Activated CD4-positive, alpha-beta T cell treated with anti-CD3 and anti-CD28 coated beads, Interleukin-2, amount 10 ng/mL, durations not matched to agents 7 days and 5 days (primary cell): ENCODE measurements around the gene ARHGAP45. TPM values are rescaled to one million over a fixed set of nuclear protein-coding genes. Genes with fewer than 3 reads are reported as not detected.
A peak's percentile ranks its signal among the peaks of the same experiment; 100 is the strongest.

Experiments
- CTCF ChIA-PET: fragments of 350-600 bp; sonication (Branson Sonifier 250); formaldehyde crosslinking; loops from one replicate; lab custom pipeline; 2021; ENCODE audit warnings: antibody characterized with exemption; lab: Charles Lee
- POLR2A ChIA-PET: fragments of 350-600 bp; sonication (Branson Sonifier 250); formaldehyde crosslinking; loops from one replicate; lab custom pipeline; 2021; ENCODE audit warnings: antibody characterized with exemption; lab: Charles Lee
- DNase-seq: peaks from one replicate; pipeline ENCODE4 v3.0.0-alpha.2; 2020
- H3K27ac Mint-ChIP-seq: one replicate; pipeline ENCODE4 v1.8.0; 2021; ENCODE audit warnings: mild to moderate bottlenecking, moderate library complexity, mixed read lengths
- H3K27me3 Mint-ChIP-seq: one replicate; pipeline ENCODE4 v1.8.0; 2021; ENCODE audit warnings: mixed read lengths
- H3K36me3 Mint-ChIP-seq: one replicate; pipeline ENCODE4 v1.8.0; 2021; ENCODE audit warnings: low read depth, mixed read lengths
- H3K4me1 Mint-ChIP-seq: one replicate; pipeline ENCODE4 v1.8.0; 2021; ENCODE audit warnings: mixed read lengths
- H3K4me3 Mint-ChIP-seq: one replicate; pipeline ENCODE4 v1.8.0; 2021; ENCODE audit warnings: mild to moderate bottlenecking, moderate library complexity, mixed read lengths
- H3K9me3 Mint-ChIP-seq: one replicate; pipeline ENCODE4 v1.8.0; 2021; ENCODE audit warnings: mixed read lengths
- total RNA-seq, 2 experiments: library from RNA; stranded (reverse); gene quantifications; one replicate each; pipeline ENCODE4 v1.2.3, GENCODE V29; 2021

Gene ARHGAP45
- total RNA-seq, 2 experiments from 2014 or later: 487 to 570 TPM

- Mint-ChIP-seq H3K27me3 (no peaks in the 10 kb centered on the region), H3K4me3 (no peak overlapping the region), H3K9me3 (no peaks in the 10 kb centered on the region), H3K36me3 (peaks cover 6% of the 10 kb centered on the region), H3K27ac (peak overlapping the region; percentile 13), H3K4me1 (peaks cover 31% of the 10 kb centered on the region)
- CTCF ChIA-PET: no interaction called here
- no peak for DNase-seq
- POLR2A ChIA-PET: no interaction called here
Observed at GRCh38 chr19:1135454-1135853, 68.5 kb downstream of the ARHGAP45 start.

GRCh38 chr19:1136201-1136600 is 69.2 kb downstream of the ARHGAP45 start:
- no peaks in the 10 kb centered on the region for H3K9me3 Mint-ChIP-seq
- no peak for DNase-seq
- H3K4me1 Mint-ChIP-seq: peaks cover 26% of the 10 kb centered on the region
- POLR2A ChIA-PET: no interaction called here
- H3K36me3 Mint-ChIP-seq: peaks cover 6% of the 10 kb centered on the region
- no peak overlapping the region for H3K4me3 Mint-ChIP-seq
- CTCF ChIA-PET: no interaction called here
- no peak overlapping the region for H3K27ac Mint-ChIP-seq
- H3K27me3 Mint-ChIP-seq: no peaks in the 10 kb centered on the region

Other genes starting within 250 kb of the ARHGAP45 start
- not detected for gene PLPPR3, start 245.2 kb upstream of the ARHGAP45 start, total RNA-seq
- gene AZU1, start 239.3 kb upstream of the ARHGAP45 start, total RNA-seq: not detected
- gene PRTN3, start 226.2 kb upstream of the ARHGAP45 start, total RNA-seq: not detected
- gene ELANE, start 214.9 kb upstream of the ARHGAP45 start, total RNA-seq: not detected
- 1 to 10 TPM; 1.5 to 1.6 TPM for gene CFD, start 207.5 kb upstream of the ARHGAP45 start, total RNA-seq
- gene MED16, start 174.0 kb upstream of the ARHGAP45 start, total RNA-seq: 10 to 100 TPM; 72.5 to 88.1 TPM
- not detected for gene RNU6-9, start 173.7 kb upstream of the ARHGAP45 start, total RNA-seq
- 100 to 1,000 TPM; 120 to 121 TPM for gene R3HDM4, start 153.9 kb upstream of the ARHGAP45 start, total RNA-seq
- gene KISS1R, start 149.8 kb upstream of the ARHGAP45 start, total RNA-seq: 1 to 10 TPM in 1 of 2 experiments, under 1 TPM in 1; 0.72 to 1.1 TPM
- 10 to 100 TPM; 25.8 to 28.4 TPM for gene ARID3A, start 141.1 kb upstream of the ARHGAP45 start, total RNA-seq
- 10 to 100 TPM; 39.2 to 49.2 TPM for gene WDR18, start 82.8 kb upstream of the ARHGAP45 start, total RNA-seq
- not detected for gene GRIN3B, start 66.7 kb upstream of the ARHGAP45 start, total RNA-seq
- 100 to 1,000 TPM; 183 to 195 TPM for gene TMEM259, start 46.0 kb upstream of the ARHGAP45 start, total RNA-seq
- not detected for gene RNU6-2, start 45.6 kb upstream of the ARHGAP45 start, total RNA-seq
- gene CNN2, start 40.6 kb upstream of the ARHGAP45 start, total RNA-seq: 100 to 1,000 TPM; 558 to 580 TPM
- 10 to 100 TPM; 75.9 to 87.5 TPM for gene ABCA7, start 27.1 kb upstream of the ARHGAP45 start, total RNA-seq
- gene POLR2E, start 28.2 kb downstream of the ARHGAP45 start, total RNA-seq: 100 to 1,000 TPM; 120 to 133 TPM
- 100 to 1,000 TPM; 106 to 114 TPM for gene GPX4, start 36.8 kb downstream of the ARHGAP45 start, total RNA-seq
- 10 to 100 TPM; 84.7 to 91.7 TPM for gene SBNO2, start 107.1 kb downstream of the ARHGAP45 start, total RNA-seq
- gene STK11, start 138.6 kb downstream of the ARHGAP45 start, total RNA-seq: 10 to 100 TPM; 71.7 to 82.0 TPM
- not detected for gene CBARP, start 170.8 kb downstream of the ARHGAP45 start, total RNA-seq
- gene ATP5F1D, start 174.6 kb downstream of the ARHGAP45 start, total RNA-seq: 100 to 1,000 TPM; 151 to 166 TPM
- gene MIDN, start 181.4 kb downstream of the ARHGAP45 start, total RNA-seq: 10 to 100 TPM; 58.0 to 65.7 TPM
- gene CIRBP, start 202.2 kb downstream of the ARHGAP45 start, total RNA-seq: 100 to 1,000 TPM; 169 to 224 TPM
- 10 to 100 TPM; 47.8 to 51.5 TPM for gene FAM174C, start 208.4 kb downstream of the ARHGAP45 start, total RNA-seq
- gene EFNA2, start 218.7 kb downstream of the ARHGAP45 start, total RNA-seq: not detected